ENCODE data around the gene AAGAB. TPM values are rescaled to one million over a fixed set of nuclear protein-coding genes. Genes with fewer than 3 reads are reported as not detected.
"Not testable (repeated sequence)": the region's sequence is repeated elsewhere in the genome, so short reads cannot be mapped to it uniquely, and the experiment has no call there.

The AAGAB gene
- total RNA-seq, 1 experiment from 2014 or later = 30.5 TPM

- no peaks in the 10 kb centered on the region for H4K20me1 ChIP-seq (ENCODE audit: low read length)
- no TSS peak for BruUV-seq (replicated peaks)
- H3K9me2 ChIP-seq (replicated peaks; ENCODE audit: low read length) = no peaks in the 10 kb centered on the region
- no peaks in the 10 kb centered on the region for H3K9me3 ChIP-seq (ENCODE audit: low read length)
- H3K4me1 ChIP-seq (ENCODE audit: insufficient read depth, low read length) = peaks cover 12% of the 10 kb centered on the region; the same call in 1 of the 2 replicates
- H3K4me3 ChIP-seq (ENCODE audit: low read length) = no peak overlapping the region
- ATAC-seq = no peak
- H3F3A ChIP-seq (ENCODE audit: low read length, unreplicated experiment) = no peaks in the 10 kb centered on the region
- no peak overlapping the region for H3K4me2 ChIP-seq (ENCODE audit: low read length)
- no peaks in the 10 kb centered on the region for H3K27me3 ChIP-seq (ENCODE audit: low read length)
- H2AFZ ChIP-seq (ENCODE audit: low read length) = no peak overlapping the region
- ChIA-PET POLR2A (ENCODE audit: unreplicated experiment) (no interaction called here), CTCF (no interaction called here)
- intact Hi-C loops (cut with micrococcal nuclease) = loop anchor here (5.0 kb wide), 1 partner anchor 124 kb away; no protein-coding TSS in a partner anchor
- no peak overlapping the region for H3K27ac ChIP-seq (ENCODE audit: low read length)
- no peak overlapping the region for H3K9ac ChIP-seq (ENCODE audit: low read length)
- H3K79me2 ChIP-seq (ENCODE audit: low read length) = peaks cover 75% of the 10 kb centered on the region
- TF ChIP-seq, protein P1, sequence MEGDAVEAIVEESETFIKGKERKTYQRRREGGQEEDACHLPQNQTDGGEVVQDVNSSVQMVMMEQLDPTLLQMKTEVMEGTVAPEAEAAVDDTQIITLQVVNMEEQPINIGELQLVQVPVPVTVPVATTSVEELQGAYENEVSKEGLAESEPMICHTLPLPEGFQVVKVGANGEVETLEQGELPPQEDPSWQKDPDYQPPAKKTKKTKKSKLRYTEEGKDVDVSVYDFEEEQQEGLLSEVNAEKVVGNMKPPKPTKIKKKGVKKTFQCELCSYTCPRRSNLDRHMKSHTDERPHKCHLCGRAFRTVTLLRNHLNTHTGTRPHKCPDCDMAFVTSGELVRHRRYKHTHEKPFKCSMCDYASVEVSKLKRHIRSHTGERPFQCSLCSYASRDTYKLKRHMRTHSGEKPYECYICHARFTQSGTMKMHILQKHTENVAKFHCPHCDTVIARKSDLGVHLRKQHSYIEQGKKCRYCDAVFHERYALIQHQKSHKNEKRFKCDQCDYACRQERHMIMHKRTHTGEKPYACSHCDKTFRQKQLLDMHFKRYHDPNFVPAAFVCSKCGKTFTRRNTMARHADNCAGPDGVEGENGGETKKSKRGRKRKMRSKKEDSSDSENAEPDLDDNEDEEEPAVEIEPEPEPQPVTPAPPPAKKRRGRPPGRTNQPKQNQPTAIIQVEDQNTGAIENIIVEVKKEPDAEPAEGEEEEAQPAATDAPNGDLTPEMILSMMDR (conservative IDR thresholded peaks at IDR 0.05; ENCODE audit: low read depth, low read length) = no peak
- no peak for TF ChIP-seq EZH2phosphoT487 (IDR thresholded peaks at IDR 0.05; ENCODE audit: borderline replicate concordance, low read length)
- TF ChIP-seq EZH2 (IDR thresholded peaks at IDR 0.05; ENCODE audit: low read length, unreplicated experiment) = no peak
- peaks cover 8% of the 10 kb centered on the region for H3K36me3 ChIP-seq (ENCODE audit: low read depth, low read length)
- no peak for DNase-seq
Measured at GRCh38 chr15:67251318-67251717, 3.1 kb downstream of the AAGAB start.

DNA sequence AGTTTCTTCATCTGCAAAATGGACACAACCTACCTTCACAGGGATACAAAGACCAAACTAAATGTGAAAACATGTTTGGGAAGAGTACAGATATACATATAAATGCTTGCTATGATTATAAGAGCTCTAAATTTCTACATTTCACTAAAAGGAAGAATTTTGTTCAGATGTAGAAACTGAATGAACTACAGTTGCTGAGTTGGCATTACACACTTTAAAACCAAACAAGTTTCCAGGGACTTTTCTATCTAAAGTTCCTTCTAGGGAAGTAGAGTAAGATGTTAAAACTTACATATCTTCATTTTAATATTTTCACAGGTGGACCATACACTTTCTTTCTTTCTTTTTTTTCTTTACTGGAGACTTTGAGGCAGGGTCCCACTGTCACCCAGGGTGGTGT lies 4.6 kb downstream of the AAGAB start:
- H3K27me3 ChIP-seq (ENCODE audit: low read length) = no peaks in the 10 kb centered on the region
- no peak overlapping the region for H3K9ac ChIP-seq (ENCODE audit: low read length)
- no peaks in the 10 kb centered on the region for H3F3A ChIP-seq (ENCODE audit: low read length, unreplicated experiment)
- H3K36me3 ChIP-seq (ENCODE audit: low read depth, low read length) = peaks cover 8% of the 10 kb centered on the region
- ATAC-seq = no peak
- no peak overlapping the region for H3K27ac ChIP-seq (ENCODE audit: low read length)
- no peaks in the 10 kb centered on the region for H4K20me1 ChIP-seq (ENCODE audit: low read length)
- ChIA-PET POLR2A (ENCODE audit: unreplicated experiment) (no interaction called here), CTCF (no interaction called here)
- no peaks in the 10 kb centered on the region for H3K9me2 ChIP-seq (replicated peaks; ENCODE audit: low read length)
- no peak overlapping the region for H2AFZ ChIP-seq (ENCODE audit: low read length)
- intact Hi-C loops (cut with micrococcal nuclease) = loop anchor here (5.0 to 10.0 kb wide), 2 partner anchors 123 to 185 kb away; partner anchors contain the start of gene SMAD3
- H3K9me3 ChIP-seq (ENCODE audit: low read length) = no peaks in the 10 kb centered on the region
- H3K4me3 ChIP-seq (ENCODE audit: low read length) = no peak overlapping the region
- H3K79me2 ChIP-seq (ENCODE audit: low read length) = peaks cover 90% of the 10 kb centered on the region
- no peak overlapping the region for H3K4me2 ChIP-seq (ENCODE audit: low read length)
- DNase-seq = no peak
- no TSS peak for BruUV-seq (replicated peaks)
- TF ChIP-seq, protein P1 (conservative IDR thresholded peaks at IDR 0.05; ENCODE audit: low read depth, low read length) = no peak
- H3K4me1 ChIP-seq (ENCODE audit: insufficient read depth, low read length) = peaks cover 7% of the 10 kb centered on the region; the same call in 1 of the 2 replicates

- TF ChIP-seq, protein P1 (conservative IDR thresholded peaks at IDR 0.05; ENCODE audit: low read depth, low read length) = no peak
- no peak for TF ChIP-seq EZH2 (IDR thresholded peaks at IDR 0.05; ENCODE audit: low read length, unreplicated experiment)
- Histone ChIP-seq H3K36me3 (ENCODE audit: low read depth, low read length) (peaks cover 8% of the 10 kb centered on the region), H3K4me3 (ENCODE audit: low read length) (no peak overlapping the region), H3K27ac (ENCODE audit: low read length) (no peak overlapping the region), H2AFZ (ENCODE audit: low read length) (no peak overlapping the region), H4K20me1 (ENCODE audit: low read length) (no peaks in the 10 kb centered on the region), H3F3A (ENCODE audit: low read length, unreplicated experiment) (no peaks in the 10 kb centered on the region), H3K79me2 (ENCODE audit: low read length) (peaks cover 95% of the 10 kb centered on the region), H3K4me2 (ENCODE audit: low read length) (no peak overlapping the region), H3K27me3 (ENCODE audit: low read length) (no peaks in the 10 kb centered on the region), H3K4me1 (ENCODE audit: insufficient read depth, low read length) (peaks cover 10% of the 10 kb centered on the region; the same call in 1 of the 2 replicates), H3K9me3 (ENCODE audit: low read length) (no peaks in the 10 kb centered on the region), H3K9ac (ENCODE audit: low read length) (no peak overlapping the region), H3K9me2 (replicated peaks; ENCODE audit: low read length) (no peaks in the 10 kb centered on the region)
- DNase-seq = no peak
- POLR2A ChIA-PET (ENCODE audit: unreplicated experiment) = no interaction called here
- CTCF ChIA-PET = no interaction called here
- no TSS peak for BruUV-seq (replicated peaks)
- intact Hi-C loops (cut with micrococcal nuclease) = loop anchor here (10.0 kb wide), 1 partner anchor 183 kb away; the partner anchor contains the start of gene SMAD3
- no peak for ATAC-seq
Measured at GRCh38 chr15:67248011-67248505, 6.4 kb downstream of the AAGAB start.

GRCh38 chr15:67246606-67247005 lies 7.9 kb downstream of the AAGAB start:
- H3K27me3 ChIP-seq (ENCODE audit: low read length); H4K20me1 ChIP-seq (ENCODE audit: low read length); ATAC-seq; H3K9ac ChIP-seq (ENCODE audit: low read length); H3K4me3 ChIP-seq (ENCODE audit: low read length); BruUV-seq (replicated peaks); POLR2A ChIA-PET (ENCODE audit: unreplicated experiment); H3K9me2 ChIP-seq (replicated peaks; ENCODE audit: low read length); H2AFZ ChIP-seq (ENCODE audit: low read length); H3F3A ChIP-seq (ENCODE audit: low read length, unreplicated experiment); H3K36me3 ChIP-seq (ENCODE audit: low read depth, low read length); CTCF ChIA-PET; DNase-seq; H3K9me3 ChIP-seq (ENCODE audit: low read length); H3K27ac ChIP-seq (ENCODE audit: low read length); H3K4me2 ChIP-seq (ENCODE audit: low read length); H3K4me1 ChIP-seq (ENCODE audit: insufficient read depth, low read length): not testable (repeated sequence)
- intact Hi-C loops (cut with micrococcal nuclease) = loop anchor here (10.0 kb wide), 1 partner anchor 182 kb away; the partner anchor contains the start of gene SMAD3
- H3K79me2 ChIP-seq (ENCODE audit: low read length) = peaks cover 92% of the 10 kb centered on the region

All from PC-3 (cell line).